ENCODE measurements around the gene MYT1.
A peak's percentile ranks its signal among the peaks of the same experiment; 100 is the strongest.

The MYT1 gene

GRCh38 chr20:64253443-64253842 lies 89.2 kb downstream of the MYT1 start:
- no peak for DNase-seq

GRCh38 chr20:64254156-64254555 lies 89.9 kb downstream of the MYT1 start:
- DNase-seq = no peak

DNA sequence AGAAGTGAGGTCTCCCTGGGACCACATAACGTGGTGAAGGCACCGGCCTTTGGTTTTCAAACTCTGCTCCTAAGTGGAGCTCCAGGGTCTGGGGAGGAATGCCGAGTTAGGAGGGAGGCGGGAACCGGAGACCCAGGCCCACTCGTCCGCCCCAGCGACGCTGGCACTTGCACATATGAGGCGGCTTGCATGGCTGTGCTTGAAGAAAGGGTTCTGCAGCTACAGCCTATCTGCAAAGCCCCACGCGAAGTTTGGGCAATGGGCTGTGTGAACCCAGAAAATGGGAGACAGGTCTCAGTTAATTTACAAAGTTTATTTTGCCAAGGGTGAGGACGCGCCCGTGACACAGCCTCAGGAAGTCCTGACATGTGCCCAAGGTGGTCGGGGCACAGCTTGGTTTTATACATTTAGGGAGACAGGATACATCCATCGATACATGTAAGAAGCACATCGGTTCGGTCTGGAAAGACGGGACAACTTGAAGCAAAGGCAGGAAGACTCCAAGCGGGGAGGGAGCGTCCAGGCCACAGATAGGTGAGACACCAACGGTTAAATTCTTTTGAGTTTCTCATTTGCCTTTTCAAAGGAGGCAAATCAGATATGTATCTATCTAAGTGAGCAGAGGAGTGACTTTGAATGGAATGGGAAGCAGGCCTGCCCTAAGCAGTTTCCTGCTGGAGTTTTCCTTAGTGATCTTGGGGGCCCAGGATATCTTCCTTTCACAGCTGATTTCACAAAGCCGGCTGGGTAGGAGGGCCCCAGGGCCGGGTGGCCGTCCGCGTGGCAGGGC lies 90.5 kb downstream of the MYT1 start:
- no peak for DNase-seq

- DNase-seq = peak; percentile 84
Observed at GRCh38 chr20:64255361-64256281, 91.4 kb downstream of the MYT1 start, which contains the start of gene PCMTD2. Gene PCMTD2 (plus strand): TSS chr20:64255748. CDS start chr20:64259966, 4,218 bp downstream.

DNA sequence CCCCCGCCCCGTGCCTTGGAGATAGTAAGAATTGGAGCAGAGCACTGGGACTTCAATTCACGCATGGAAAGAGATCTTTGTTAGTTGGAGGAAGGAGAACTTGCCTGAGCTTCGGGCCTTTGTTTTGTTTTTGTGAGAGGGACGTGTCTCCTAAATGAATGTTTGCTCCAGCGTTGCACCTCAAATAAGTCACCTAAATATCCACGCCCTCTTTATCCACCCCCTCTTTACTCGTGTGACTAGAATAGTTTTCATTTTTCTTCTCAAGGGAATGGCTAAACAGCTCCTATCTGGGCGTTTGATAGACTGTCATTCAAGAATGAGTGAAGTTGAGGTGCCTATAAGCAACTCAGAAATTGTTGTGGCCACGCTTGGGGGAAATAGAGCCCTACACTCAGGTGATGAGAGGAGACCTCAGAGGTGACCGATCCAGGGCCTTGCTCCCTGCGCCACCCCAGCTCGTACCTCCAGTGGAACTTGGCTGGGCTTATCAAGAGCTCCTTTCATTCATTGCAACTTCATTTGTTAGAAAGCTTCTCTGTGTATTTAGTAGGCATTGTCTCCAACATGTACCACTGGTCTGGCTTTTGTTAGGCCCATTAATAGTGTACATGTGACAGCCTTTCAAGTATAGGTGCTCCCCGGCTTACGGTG lies 92.2 kb downstream of the MYT1 start:
- no peak for DNase-seq

- DNase-seq = no peak
Observed at GRCh38 chr20:64257107-64257757, 93.0 kb downstream of the MYT1 start.

- DNase-seq = no peak
Observed at GRCh38 chr20:64258071-64258823, 94.0 kb downstream of the MYT1 start.

DNA sequence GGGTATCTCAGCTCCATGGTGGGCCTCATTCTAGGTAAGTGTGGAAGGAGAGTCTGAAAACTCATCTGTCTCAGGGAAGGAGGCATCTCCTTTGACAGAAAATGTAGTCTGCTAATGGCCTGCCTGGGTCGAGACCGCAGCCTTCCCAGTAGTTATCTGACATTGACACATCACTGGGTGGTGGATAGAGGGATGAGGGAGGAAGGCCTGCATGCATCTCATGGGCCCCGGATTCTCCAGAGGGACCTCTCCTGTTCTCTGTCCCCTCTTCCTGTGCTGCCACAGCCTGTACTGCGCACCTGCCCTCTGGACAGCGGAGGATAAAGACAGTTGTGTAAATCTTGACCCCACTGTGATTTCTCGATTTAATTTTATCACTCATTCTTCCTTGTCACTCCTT lies 96.0 kb downstream of the MYT1 start:
- no peak for DNase-seq

DNA sequence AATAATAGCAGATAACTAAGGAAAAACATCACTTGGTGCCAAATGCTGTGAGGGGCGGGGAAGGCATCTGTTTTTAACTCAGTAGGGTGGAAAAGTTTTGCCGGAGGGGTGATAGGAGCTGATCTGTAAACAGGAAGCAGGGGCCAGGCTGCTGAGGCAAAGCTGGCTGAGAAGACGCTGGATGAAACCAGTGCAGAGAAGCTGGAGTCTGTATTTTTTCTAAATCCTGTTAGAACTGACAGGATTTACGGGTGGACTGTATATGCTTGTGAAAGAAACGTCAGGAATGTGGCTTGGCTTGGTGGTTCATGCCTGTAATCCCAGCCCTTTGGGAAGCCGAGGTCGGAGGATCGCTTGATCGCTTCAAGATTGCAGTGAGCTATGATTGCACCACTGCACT lies 96.9 kb downstream of the MYT1 start:
- DNase-seq = no peak

DNA sequence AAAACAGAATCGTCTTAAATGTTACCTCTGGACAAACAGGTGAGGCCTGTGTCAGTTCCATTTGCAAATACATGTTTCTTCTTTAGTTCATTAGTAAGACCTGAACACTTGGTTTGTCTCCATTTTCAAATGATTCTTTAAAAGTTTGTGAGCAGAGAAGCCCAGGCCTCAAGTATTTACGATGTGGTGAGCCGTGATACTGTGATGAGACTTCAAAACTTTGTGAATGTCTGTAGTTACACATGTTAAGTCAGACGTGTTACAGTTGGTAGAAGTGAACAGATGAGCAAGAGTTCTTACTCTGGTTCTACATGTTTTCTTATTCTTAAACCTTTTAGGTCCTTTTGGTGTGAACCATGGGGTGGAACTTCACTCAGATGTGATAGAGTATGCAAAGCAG lies 99.8 kb downstream of the MYT1 start:
- no peak for DNase-seq

DNA sequence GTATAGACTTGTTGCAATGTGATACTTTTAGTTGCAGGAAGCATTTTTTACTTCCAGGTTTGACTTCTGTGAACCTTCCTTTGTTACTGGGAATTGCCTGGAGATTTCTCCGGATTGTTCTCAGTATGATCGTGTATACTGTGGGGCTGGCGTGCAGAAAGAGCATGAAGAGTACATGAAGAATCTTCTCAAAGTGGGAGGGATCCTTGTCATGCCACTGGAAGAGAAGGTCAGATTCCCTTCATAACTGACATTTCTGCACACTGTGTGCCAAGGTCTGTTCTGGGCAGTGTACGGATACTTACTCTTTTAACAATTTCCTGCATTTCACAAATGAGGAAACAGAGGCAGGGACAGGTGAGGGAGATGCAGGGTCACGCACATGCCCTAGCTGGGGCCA lies 100.9 kb downstream of the MYT1 start:
- no peak for DNase-seq

- DNase-seq = no peak
Observed at GRCh38 chr20:64266988-64267387, 102.7 kb downstream of the MYT1 start.

- no peak for DNase-seq
Observed at GRCh38 chr20:64268174-64268573, 103.9 kb downstream of the MYT1 start.

- DNase-seq = no peak
Observed at GRCh38 chr20:64269604-64270411, 105.6 kb downstream of the MYT1 start.

GRCh38 chr20:64271636-64272035 lies 107.4 kb downstream of the MYT1 start:
- DNase-seq = no peak

- DNase-seq = no peak
Observed at GRCh38 chr20:64273109-64273508, 108.9 kb downstream of the MYT1 start.

GRCh38 chr20:64276817-64277216 lies 112.6 kb downstream of the MYT1 start:
- DNase-seq = no peak

GRCh38 chr20:64277571-64278316 lies 113.5 kb downstream of the MYT1 start:
- no peak for DNase-seq

GRCh38 chr20:64278317-64278681 lies 114.0 kb downstream of the MYT1 start:
- DNase-seq = no peak

GRCh38 chr20:64279826-64280459 lies 115.7 kb downstream of the MYT1 start:
- DNase-seq = no peak

Measured in NCI-H1092 treated with DMSO at 0.1 percent for 48 hours (cell line).